ENCODE results near the gene TTLL5.

The TTLL5 gene

GRCh38 chr14:75969126-75969525, 308.1 kb downstream of the TTLL5 start:
- DNase-seq (ENCODE audit: low read depth in 2 of 2) = no peak

- DNase-seq (ENCODE audit: low read depth in 2 of 2) = no peak
Observed at GRCh38 chr14:75969891-75970290, 308.8 kb downstream of the TTLL5 start.

DNA sequence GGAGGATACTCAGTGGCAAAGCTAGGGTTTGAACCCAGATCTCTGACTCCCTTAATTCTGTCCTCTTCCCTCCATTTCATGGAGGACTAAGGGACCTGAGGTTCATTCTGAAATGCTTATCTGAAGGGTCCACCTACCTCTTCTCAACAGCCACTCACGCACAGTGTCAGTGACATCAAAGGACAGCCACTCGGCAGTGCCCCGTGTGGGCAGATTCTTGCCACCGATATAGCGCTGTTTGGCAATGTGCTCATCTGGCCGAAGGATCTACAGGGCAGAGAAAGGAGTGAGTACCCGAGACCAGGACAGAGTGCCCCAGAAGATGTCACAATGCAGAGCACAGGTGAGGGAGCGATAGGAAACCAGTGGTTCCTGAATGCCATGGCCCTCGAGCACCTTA, 309.9 kb downstream of the TTLL5 start:
- DNase-seq (ENCODE audit: low read depth in 2 of 2) = no peak

DNA sequence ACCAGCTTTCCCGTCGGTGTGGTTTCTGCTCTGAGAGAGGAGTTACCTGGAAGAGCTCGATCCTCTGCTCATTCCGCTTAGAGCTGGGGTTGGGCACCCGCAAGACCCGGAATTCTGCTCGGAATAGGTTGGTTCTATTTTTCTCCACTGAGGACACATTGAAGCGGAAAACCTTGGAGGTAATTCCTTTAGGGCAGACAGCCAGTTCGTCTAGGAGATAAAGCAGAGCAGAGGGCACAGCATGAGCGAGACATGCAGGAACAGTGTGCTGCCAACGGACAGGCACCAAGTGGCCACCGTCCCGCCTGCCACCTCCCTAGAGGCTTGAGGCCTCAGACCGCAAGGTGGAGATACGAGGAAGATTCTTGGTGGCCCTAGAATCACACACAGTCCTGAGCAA, 310.5 kb downstream of the TTLL5 start:
- no peak for DNase-seq (ENCODE audit: low read depth in 2 of 2)

- no peak for DNase-seq (ENCODE audit: low read depth in 2 of 2)
Observed at GRCh38 chr14:75972801-75973421, 311.9 kb downstream of the TTLL5 start.

DNA sequence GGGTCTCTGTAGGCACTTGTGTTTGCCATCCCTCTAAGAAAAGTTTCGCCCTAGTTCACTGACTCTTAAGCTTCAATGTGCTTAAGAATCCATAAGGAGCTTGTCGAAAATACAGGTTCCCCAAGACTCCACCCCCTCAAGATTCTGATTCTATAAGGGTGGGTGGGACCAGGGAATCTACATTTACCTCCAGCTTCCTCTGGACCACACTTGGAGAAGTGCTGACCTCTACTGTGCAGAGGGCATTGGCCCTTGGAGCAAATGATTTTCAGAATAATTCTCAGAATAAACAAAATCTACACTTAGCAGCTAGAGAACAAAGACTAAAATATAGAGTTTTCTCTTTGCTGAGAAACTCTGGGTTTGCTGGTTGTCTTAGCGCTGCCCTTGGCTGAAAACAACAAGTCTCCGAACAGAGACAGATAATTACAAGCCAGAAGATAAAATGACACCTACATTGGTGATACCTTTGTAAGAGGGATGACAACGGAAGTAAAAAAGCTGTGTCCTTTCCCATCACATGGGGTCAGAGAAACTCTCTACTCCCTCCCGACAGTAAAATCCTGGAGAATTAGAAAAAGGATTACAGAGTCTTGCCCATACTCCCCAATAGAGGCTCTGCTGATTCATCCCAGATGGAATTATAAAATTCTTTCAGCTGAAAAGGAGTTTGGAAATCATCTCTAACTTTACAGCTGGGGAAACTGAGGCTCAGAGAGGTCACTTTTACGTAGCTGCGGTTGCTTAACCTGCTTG, 316.0 kb downstream of the TTLL5 start:
- DNase-seq (ENCODE audit: low read depth in 2 of 2) = no peak

GRCh38 chr14:75977582-75977943, 316.5 kb downstream of the TTLL5 start:
- DNase-seq (ENCODE audit: low read depth in 2 of 2) = no peak

DNA sequence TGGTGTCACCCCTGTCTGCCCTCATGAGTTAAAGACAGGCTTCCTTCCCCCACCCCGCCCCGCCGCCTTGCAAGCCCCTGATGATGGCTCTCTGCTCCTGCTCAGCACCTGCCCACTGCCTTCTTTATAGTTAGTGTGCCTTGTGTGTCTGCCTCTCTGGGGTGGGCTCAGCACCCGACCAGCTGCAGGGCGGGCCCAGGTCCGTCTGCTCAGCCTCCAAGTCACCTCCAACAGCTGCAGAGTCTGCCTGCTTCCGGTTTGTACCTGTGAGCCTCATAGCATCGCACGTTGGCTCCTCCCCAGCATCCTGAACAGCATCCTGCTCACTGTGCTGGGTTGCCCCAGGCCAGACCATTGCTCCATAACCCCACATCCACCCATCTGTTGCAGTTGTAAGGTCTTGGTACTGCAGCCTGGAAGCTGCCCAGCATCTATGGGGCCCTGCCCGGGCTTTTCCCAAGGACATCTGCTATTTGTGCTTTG, 317.2 kb downstream of the TTLL5 start:
- DNase-seq (ENCODE audit: low read depth in 2 of 2) = no peak

- no peak for DNase-seq (ENCODE audit: low read depth in 2 of 2)
Observed at GRCh38 chr14:75979071-75979571, 318.1 kb downstream of the TTLL5 start.

- no peak for DNase-seq (ENCODE audit: low read depth in 2 of 2)
Observed at GRCh38 chr14:75979648-75980565, 318.9 kb downstream of the TTLL5 start.

DNA sequence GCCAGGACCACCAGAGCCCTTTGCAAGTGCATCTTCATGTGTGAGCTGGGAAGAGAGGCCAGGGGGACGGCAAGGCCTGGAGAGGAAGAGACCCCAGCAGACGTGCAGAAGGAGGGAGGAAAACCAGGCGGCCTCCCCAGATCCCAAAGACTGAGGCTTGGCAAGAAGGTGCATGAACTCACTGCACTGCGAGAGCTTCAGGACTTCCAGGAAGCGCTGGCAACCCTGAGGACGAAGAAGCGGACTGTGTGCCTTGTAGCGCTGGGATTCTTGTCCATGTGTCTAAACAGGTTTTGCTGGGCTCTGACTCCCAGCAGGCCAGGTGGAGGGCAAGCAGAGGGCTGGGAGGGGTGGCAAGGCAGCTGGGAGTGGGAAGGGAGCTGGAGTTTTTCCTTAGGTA, 319.8 kb downstream of the TTLL5 start:
- DNase-seq (ENCODE audit: low read depth in 2 of 2) = no peak

DNA sequence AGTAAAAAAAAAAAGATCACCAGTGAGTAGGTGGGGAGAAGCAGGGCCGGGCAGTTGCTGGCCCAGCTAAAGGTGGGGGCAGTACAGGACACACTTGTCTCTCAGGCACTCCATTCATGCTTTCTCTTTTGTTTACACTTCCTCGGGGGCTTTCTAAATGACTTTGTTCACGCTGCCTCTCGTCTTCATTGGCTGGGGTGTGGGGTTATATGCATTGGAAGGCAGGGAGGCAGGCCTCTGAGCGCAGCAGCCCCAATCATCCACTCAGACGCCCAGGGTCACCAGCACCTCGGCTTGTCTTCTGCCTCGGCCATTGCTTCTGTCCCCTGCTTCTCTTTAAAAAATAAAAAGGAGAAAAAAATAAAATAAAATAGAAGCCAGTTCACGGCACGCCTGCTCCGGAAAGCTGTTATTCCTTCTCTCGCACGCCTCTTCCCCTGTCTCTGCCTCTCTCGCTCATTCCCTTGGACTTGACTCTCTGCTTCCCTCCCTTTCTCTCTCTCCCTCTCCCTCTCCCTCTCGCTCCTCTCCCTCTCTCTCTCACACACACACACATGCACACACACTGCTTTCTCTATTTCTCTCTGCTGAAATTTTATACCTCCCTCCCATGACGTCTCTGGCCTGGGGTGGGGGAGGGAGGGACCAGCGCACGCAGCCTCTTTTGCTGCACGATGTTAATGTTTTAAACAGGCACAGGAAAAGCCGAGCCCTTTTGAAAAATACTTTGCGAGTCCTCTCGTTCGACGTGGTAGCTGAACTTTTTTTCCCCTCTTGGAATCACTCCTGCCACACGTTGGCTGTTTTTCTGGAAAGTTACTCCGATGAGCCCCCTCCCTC, 320.6 kb downstream of the TTLL5 start, which contains the start of gene TGFB3:
TGFB3 (minus strand) TSS at position 570 of the 840 bp plus-strand sequence. CDS start 1,102 bp downstream, outside the sequence.
- peak; percentile 25 to 44 for DNase-seq (ENCODE audit: low read depth in 2 of 2)

DNA sequence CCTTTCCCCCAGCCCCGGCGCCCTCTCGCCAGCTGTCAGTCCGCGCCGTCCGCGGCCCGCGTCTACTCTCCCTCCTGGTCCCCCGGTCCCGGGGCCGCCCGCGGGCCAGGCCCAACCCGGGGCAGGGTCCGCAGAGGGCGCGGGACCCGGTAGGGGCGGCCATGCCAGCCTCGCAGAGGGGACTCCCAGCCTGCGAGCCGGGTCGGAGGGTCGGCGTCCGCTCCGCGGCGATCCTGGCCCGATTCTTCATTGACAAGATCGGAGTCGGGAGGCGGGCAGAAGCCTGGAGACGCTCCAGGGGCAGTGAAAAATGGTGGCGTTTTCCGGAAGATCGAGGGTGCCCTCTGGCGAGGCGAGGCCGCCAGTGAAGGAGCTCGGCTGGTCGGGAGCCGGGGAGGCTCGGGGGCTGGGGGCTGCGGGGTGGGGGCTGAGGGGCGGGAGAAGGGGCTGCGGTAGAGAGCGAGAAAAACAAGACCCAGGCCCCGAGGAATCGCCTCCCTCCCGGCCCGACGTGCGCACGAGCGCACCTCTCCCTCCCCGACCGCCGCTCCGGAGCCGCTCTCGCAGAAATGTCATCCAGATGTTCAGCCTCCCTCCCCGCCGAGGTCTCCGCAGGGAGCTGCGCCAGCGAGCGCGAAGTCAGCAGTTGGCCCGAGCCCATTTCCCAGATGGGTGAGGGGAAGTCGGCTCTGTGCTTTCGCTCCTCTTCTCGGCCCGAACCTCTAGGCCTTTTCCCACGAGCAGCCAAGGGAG, 321.4 kb downstream of the TTLL5 start:
- peak; percentile 66 to 68 for DNase-seq (ENCODE audit: low read depth in 2 of 2)

DNA sequence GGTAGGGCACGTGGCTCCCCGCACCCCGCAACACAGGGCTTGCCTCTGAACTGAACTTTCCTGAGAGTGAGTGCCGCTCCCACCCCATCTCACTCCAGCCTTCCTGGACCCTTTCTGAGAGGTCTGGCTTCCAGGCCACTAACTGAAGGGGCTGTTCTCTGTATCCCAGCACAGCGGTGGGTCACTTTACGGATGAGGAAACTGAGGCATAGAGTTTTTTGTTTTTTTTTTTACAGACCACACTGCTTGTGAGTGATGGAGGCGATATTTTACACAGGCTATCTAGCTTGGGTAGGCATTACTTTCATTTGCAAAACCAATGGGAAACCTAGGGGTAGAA, 321.9 kb downstream of the TTLL5 start:
- DNase-seq (ENCODE audit: low read depth in 2 of 2) = no peak

GRCh38 chr14:75984674-75985073, 323.6 kb downstream of the TTLL5 start:
- DNase-seq (ENCODE audit: low read depth in 2 of 2) = no peak

DNA sequence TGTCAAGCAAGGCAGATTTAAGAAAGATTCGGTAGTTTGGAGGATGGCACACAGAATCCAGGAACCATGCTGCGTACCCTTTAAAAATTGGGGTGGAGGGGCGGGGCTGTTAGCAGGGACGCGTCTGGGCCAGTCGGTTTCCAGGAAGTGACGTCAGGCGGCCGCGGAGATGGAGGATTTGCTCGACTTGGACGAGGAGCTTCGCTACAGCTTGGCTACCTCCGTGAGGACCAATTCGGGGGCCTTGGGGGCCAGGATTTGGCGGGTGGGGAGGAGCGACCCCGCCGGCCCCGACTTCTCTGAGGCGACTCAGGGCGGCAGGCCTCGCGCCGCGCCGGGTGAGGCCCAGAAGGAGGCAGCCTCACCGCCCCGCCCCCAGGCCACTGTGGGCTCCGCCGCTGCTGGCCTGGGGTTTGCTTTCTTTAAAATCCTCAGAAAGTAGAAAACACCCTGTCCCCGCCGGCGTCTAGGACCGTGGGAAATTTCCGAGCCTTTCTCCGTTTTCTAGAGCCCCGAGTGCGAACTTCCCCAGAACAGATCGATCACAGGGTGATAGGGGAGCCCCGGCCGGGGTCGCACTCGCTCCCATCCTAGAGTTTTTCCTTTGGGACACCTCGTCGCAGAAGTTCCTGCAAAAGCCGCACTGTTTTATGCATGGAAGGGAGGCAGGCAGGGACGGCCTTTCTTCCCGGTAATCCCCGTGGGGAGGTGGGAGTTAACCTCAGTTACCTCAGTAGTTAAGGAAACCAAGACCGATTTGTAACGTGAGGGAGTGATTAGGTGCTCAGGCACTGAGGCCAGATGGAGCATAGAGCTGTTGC, 324.8 kb downstream of the TTLL5 start, which contains the start of gene IFT43:
IFT43 (plus strand) TSS at position 146 of the 821 bp plus-strand sequence; CDS start at position 170, 24 bp downstream.
- DNase-seq (ENCODE audit: low read depth in 2 of 2) = peak; percentile 85 to 86

- no peak for DNase-seq (ENCODE audit: low read depth in 2 of 2)
Observed at GRCh38 chr14:75986439-75986765, 325.4 kb downstream of the TTLL5 start.

DNA sequence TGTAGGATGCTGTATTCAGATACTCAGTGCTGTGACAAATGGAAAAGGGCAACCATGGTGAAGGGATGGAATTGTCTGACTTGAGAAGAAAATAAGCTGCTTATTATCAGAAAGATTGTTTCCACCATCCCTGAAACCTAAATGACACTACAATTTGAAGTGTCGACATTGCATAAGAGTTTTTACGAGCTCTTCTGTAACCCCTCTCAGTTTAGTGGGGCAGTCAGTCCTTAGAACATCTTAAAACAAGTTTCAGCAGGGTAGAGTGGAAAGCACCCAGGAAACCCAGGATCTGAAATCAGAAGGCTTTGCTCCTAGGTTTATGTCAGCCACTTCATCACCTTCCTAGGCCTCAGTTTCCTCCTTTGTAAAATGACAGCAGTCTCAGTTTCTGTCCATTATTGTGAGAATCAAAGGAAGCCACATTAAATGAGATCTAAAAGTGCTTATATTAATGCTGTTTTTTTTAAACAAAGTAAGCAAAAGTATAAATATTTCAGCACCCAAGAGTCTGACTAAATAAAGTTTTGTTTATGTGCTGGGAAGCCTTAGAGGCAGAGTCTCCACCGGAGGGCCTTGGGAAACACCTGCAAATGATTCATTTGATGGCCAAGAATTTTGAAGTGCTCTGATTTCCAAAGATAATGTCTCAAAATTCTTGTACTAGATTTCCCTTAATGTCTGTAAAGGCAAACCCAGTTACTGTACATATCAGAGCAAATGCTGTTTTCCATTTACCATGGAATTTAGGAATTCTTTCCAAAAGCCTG, 326.3 kb downstream of the TTLL5 start:
- no peak for DNase-seq (ENCODE audit: low read depth in 2 of 2)

GRCh38 chr14:75989134-75989533, 328.1 kb downstream of the TTLL5 start:
- DNase-seq (ENCODE audit: low read depth in 2 of 2) = no peak

All from stimulated activated CD4-positive, alpha-beta T cell treated with anti-CD3 and anti-CD28 coated beads, Interleukin-1b, Interleukin-23, amount 100 ng/mL, for 4 hours (primary cell).